ENCODE data around the gene MAPKAP1. TPM values are rescaled to one million over a fixed set of nuclear protein-coding genes. Genes with fewer than 3 reads are reported as not detected.

MAPKAP1 gene
- total and polyA plus RNA-seq, 2 of the 13 experiments (the other 11 are each of a cell fraction or from before 2014, with no cell fraction given) = 45.0 to 64.3 TPM

- DNase-seq (ENCODE audit: low spot score) (no peak), FAIRE-seq (no peak), ATAC-seq (no peak)
- in situ Hi-C loops (cut with HindIII; ENCODE audit: extremely low pct_ligation_motif_present, low pct_unique_long_range_greater_than_20kb) (no loop called here), intact Hi-C loops (cut with micrococcal nuclease; ENCODE audit: unreplicated experiment) (no loop called here)
- Histone ChIP-seq H4K20me1 (ENCODE audit: insufficient read depth, low read length) (no peaks in the 10 kb centered on the region), H3K79me2 (ENCODE audit: insufficient read depth, low read length) (no peaks in the 10 kb centered on the region), H3K36me3 (replicated peaks in 1 of 2; ENCODE audit: control insufficient read depth in 1 of 2, insufficient read depth in 2 of 2, low read length in 2 of 2) (peaks cover 0 to 3% of the 10 kb centered on the region in 2 experiments; a peak in 3 of 5 replicates), H3K27ac (ENCODE audit: extremely low read length, insufficient read depth, low read length) (no peak overlapping the region), H3K4me2 (ENCODE audit: low read depth, low read length) (no peak overlapping the region), H3K9ac (ENCODE audit: insufficient read depth, low read depth, low read length) (no peak overlapping the region), H3K4me3 (replicated peaks in 1 of 3; ENCODE audit: insufficient read depth in 1 of 3, low read depth in 2 of 3, low read length in 3 of 3) (no peak overlapping the region), H3K27me3 (ENCODE audit: control insufficient read depth in 1 of 2, insufficient read depth in 2 of 2, low read length in 2 of 2) (no peaks in the 10 kb centered on the region), H3K4me1 (ENCODE audit: insufficient read depth, low read length) (peaks cover 10% of the 10 kb centered on the region; the same call in 1 of the 2 replicates), H3K9me3 (ENCODE audit: low read length) (peaks cover 7% of the 10 kb centered on the region; the same call in 1 of the 2 replicates), H2AFZ (ENCODE audit: low read length) (no peak overlapping the region)
- BruUV-seq (replicated peaks) = no TSS peak
- ChIA-PET POLR2A (no interaction called here), CTCF (ENCODE audit: low intra/inter-chr PET ratio, low total read pairs) (no interaction called here)
- TF ChIP-seq ZNF615 (CRISPR knock-in tag; IDR thresholded peaks at IDR 0.05; ENCODE audit: borderline replicate concordance) = no peak
- TF ChIP-seq ZNF781 (CRISPR knock-in tag; IDR thresholded peaks at IDR 0.05; ENCODE audit: borderline replicate concordance, not compliant biosample characterization) = no peak
- TF ChIP-seq ZNF264 (CRISPR knock-in tag; IDR thresholded peaks at IDR 0.05) = no peak
- TF ChIP-seq THAP7 (CRISPR knock-in tag; IDR thresholded peaks at IDR 0.05) = no peak
- TF ChIP-seq, protein P1, sequence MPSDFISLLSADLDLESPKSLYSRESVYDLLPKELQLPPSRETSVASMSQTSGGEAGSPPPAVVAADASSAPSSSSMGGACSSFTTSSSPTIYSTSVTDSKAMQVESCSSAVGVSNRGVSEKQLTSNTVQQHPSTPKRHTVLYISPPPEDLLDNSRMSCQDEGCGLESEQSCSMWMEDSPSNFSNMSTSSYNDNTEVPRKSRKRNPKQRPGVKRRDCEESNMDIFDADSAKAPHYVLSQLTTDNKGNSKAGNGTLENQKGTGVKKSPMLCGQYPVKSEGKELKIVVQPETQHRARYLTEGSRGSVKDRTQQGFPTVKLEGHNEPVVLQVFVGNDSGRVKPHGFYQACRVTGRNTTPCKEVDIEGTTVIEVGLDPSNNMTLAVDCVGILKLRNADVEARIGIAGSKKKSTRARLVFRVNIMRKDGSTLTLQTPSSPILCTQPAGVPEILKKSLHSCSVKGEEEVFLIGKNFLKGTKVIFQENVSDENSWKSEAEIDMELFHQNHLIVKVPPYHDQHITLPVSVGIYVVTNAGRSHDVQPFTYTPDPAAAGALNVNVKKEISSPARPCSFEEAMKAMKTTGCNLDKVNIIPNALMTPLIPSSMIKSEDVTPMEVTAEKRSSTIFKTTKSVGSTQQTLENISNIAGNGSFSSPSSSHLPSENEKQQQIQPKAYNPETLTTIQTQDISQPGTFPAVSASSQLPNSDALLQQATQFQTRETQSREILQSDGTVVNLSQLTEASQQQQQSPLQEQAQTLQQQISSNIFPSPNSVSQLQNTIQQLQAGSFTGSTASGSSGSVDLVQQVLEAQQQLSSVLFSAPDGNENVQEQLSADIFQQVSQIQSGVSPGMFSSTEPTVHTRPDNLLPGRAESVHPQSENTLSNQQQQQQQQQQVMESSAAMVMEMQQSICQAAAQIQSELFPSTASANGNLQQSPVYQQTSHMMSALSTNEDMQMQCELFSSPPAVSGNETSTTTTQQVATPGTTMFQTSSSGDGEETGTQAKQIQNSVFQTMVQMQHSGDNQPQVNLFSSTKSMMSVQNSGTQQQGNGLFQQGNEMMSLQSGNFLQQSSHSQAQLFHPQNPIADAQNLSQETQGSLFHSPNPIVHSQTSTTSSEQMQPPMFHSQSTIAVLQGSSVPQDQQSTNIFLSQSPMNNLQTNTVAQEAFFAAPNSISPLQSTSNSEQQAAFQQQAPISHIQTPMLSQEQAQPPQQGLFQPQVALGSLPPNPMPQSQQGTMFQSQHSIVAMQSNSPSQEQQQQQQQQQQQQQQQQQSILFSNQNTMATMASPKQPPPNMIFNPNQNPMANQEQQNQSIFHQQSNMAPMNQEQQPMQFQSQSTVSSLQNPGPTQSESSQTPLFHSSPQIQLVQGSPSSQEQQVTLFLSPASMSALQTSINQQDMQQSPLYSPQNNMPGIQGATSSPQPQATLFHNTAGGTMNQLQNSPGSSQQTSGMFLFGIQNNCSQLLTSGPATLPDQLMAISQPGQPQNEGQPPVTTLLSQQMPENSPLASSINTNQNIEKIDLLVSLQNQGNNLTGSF (CRISPR knock-in tag; IDR thresholded peaks at IDR 0.05) = no peak
- TF ChIP-seq ZNF501 (CRISPR knock-in tag; IDR thresholded peaks at IDR 0.05) = no peak
- no peak for TF ChIP-seq JARID2 (CRISPR knock-in tag; IDR thresholded peaks at IDR 0.05; ENCODE audit: insufficient replicate concordance)
- TF ChIP-seq, protein P2, sequence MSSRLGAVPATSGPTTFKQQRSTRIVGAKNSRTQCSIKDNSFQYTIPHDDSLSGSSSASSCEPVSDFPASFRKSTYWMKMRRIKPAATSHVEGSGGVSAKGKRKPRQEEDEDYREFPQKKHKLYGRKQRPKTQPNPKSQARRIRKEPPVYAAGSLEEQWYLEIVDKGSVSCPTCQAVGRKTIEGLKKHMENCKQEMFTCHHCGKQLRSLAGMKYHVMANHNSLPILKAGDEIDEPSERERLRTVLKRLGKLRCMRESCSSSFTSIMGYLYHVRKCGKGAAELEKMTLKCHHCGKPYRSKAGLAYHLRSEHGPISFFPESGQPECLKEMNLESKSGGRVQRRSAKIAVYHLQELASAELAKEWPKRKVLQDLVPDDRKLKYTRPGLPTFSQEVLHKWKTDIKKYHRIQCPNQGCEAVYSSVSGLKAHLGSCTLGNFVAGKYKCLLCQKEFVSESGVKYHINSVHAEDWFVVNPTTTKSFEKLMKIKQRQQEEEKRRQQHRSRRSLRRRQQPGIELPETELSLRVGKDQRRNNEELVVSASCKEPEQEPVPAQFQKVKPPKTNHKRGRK (CRISPR knock-in tag; IDR thresholded peaks at IDR 0.05) = no peak
- TF ChIP-seq SP4 (CRISPR knock-in tag; IDR thresholded peaks at IDR 0.05) = no peak
- no peak for TF ChIP-seq ZNF564 (CRISPR knock-in tag; IDR thresholded peaks at IDR 0.05)
- no peak for TF ChIP-seq BRD4 (CRISPR knock-in tag; IDR thresholded peaks at IDR 0.05)
- TF ChIP-seq ZFP91 (CRISPR knock-in tag; IDR thresholded peaks at IDR 0.05; ENCODE audit: borderline replicate concordance) = no peak
- over 99% methylated on average over 8 of the region's 8 CpGs for WGBS (ENCODE audit: low lambda C conversion rate)
These were observed 245.3 kb downstream of the MAPKAP1 start for GRCh38 chr9:125461636-125462190.

All from HepG2 (cell line).